Stimulated activated CD4-positive, alpha-beta T cell treated with anti-CD3 and anti-CD28 coated beads, TNF-alpha, amount 100 ng/mL, for 48 hours (primary cell): ENCODE data around the gene LMNA.
A peak's percentile ranks its signal among the peaks of the same experiment; 100 is the strongest.

ENCODE experiments used
- DNase-seq, 3 donors: peaks; one replicate each; pipeline ENCODE4 v3.0.0-alpha.2; 2020; ENCODE audit warnings: low read depth in 3 of 3

The LMNA gene

DNA sequence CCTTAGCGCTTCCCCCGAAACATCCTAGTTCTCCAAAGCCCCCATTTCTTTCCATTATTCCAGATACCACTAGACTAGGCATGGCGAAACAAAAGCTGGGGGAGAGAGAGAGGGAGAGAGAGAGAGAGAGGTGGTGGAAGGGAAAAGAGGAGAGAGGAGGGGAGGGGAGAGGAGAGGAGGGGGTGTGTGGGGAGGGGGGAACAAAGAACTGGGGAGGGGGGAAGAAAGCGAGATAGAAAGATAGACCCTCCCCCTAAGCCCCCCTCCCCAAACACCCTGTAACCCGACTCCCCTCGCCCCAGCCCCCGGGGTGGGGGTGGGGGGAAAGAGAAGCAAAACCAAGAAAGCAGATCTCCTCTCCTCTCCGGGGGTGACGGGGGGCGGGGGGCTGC lies 32.6 kb upstream of the LMNA start:
- no peak for DNase-seq

DNA sequence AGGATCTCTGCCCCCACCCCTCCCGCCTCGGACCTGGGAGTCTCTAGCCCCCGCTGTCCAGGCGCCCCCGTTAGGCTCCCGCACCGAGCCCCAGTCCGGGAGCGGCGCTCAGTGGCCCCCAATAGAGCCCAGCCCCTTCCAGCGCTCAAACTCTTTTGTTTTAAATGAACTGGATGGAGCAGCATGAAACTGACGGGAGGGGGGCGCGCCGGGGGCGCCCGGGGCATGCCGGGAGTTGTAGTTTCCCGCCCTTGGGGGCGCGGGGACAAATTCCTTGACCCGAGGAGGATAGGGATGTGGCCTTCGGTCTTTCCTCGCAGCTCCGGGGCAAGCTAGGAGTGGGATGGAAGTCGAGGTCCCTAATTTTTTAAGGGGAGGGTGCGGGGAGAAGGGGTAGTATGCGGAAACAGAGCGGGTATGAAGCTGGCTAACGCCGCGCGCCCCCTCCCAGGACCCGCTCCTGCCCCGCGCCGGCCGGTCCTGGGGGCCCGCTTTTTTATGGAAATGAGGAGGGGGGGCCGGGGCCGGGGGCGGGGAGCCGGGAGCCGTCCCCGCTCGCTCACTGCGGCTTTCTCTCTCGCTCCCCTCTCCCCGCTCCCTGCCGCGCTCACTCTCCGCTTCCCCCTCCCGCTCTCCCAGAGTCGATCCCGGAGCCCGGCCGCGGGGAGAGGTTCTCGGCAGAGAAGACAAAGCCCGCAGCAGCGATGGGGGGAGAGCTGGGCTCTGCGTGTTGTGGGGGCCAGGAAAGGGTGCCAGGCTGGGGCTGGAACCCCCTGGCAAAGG lies 32.0 kb upstream of the LMNA start, which contains the start of gene MEX3A:
TSS of gene MEX3A (minus strand) at position 157 of the 783 bp plus-strand sequence. CDS start 467 bp downstream, outside the sequence.
- DNase-seq, result peak in 2 of 3 donors; percentile 26 to 57

DNA sequence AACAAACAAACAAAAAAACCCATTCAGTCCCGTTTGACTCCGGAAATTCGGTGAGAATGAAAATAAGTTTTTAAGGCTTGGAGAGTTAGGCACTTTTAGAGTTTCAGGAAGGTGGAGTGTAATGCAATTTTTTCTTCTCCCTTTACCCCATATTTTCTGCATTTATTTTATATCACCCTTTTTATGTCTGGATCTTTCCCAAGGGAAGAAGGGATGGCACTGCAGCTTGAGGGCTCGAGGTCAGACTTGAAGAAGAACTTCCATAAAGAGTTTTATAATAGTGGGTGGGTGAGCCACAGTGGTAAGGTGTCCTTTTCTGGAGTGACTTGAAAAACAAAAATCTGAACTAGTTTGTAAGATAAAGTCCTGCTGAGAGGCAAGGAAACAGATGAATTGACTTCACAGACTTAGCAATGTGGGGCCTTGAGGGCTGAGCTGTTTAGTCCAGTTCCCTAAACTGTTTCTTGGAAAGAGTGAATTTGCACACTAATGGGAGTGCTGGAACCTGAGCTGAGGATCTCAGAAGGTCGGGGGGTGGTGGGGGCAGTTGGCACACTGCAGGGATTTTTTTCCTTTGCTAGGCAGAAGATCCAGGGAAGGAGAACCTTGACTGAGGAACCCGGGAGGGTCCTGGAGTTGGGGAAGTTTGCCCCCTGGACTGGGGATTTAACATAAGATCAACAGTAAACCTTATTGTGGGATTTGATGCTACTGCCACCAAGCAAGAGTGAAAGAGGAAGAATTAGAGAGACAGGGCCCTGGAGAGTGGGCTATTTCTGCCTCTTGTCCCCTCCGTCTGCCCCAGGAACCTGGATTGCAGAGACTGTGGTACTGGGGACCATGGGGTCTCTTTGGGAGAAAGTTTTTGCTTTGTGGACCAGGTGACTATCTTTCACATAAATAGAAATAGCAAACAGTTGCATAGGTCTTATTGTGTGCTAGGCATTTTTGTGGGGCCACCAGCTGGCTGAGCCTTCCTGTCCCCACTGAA lies 30.4 kb upstream of the LMNA start:
- no peak for DNase-seq

GRCh38 chr1:156086256-156086662 lies 28.3 kb upstream of the LMNA start:
- DNase-seq, result no peak

- no peak for DNase-seq
These were observed 24.8 kb upstream of the LMNA start for GRCh38 chr1:156089704-156090103.

DNA sequence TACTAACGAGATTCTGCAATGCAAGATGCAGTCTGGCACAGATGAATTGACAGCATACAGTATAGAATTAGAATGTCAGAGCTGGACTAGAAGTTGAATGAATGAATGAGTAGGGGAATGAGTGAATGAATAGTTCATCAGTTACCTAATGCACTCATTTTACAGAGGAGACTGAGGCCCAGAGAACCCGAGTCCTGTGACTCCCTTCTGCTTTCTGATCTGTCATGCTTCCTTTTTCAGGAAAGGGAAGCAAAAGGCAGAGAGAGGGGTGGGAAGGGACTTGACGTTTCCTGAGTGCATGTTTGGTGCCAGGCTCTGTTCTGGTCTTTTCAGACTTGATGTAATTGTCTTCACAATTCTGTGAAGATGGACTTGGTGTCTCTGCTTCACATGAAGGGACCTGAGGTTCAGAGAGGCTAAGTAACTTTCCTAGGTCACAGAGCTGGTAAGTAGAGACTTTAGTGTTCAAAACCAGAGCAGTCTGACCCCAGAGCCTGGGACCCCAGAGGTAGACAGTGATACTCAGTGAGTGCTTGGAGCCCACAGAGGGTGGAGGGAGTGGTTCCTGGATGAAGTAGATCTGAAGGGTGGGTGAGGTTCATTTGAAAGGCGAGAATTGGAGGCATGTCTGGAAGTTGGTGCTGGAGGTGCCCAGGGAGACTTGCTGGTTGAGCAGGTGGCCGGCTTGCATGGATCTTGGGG lies 24.2 kb upstream of the LMNA start:
- DNase-seq, result no peak

DNA sequence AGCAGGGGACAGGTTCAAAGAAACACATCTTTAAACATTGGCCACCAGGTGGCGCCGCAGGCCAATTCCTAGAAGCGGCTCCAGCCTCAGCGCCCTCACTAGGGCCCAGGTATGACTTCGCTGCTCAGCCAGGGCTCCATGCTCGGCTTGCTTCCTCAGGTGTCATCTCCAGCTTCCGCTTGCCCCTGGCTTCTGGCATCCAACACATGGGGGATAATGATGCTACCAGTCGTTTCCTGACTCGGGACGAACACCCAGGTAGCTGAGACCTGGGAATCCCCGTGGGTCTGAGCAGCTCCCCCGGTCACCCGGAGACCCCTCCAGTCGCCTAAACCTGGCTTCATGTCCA lies 23.7 kb upstream of the LMNA start:
- DNase-seq, result peak; percentile 78 to 90 (median 87)

- no peak for DNase-seq
These were observed 22.9 kb upstream of the LMNA start for GRCh38 chr1:156091610-156092009.

GRCh38 chr1:156095906-156096508 lies 18.5 kb upstream of the LMNA start:
- no peak for DNase-seq

DNA sequence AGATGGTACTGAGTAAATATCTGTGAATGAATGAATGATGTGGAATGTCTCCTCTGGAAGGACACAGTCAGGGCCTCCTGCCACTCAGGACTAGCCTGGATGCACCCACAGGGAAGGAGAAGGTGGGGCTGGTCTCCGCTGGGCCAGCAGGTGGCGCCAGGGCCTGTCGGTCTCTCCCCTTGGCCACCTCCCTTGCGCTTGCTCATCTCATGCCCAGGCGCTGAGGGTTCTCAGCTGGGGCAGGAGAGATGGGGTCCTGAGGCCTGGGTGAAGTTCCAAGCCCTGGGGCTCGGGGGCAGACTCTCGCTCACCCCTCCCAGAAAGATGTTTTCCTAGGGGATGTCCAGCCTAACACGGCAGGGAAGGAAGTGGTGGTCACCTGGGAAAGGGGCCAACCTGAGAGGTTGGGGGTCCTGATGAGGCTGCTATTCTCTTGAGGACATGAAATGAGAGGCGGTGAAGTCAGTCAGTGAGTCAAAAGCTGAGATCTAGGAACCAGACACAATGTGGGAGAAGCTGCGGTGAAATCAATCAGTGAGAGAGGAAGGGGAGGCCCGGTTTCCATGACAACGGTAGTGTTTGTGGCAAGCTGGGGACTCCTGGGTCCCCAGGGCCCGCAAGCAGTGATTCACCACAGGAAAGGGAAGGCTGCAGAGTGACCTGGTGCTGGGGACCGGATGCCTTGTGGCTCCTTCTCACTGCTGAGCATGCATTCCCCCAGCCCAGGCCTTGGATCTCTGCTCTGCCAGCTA lies 17.7 kb upstream of the LMNA start:
- peak; percentile 83 to 92 (median 87) for DNase-seq

GRCh38 chr1:156097499-156098178 lies 16.9 kb upstream of the LMNA start:
- peak in 1 of 3 donors; percentile 35 for DNase-seq

- no peak for DNase-seq
These were observed 15.7 kb upstream of the LMNA start for GRCh38 chr1:156098784-156099183.

- no peak for DNase-seq
These were observed 15.2 kb upstream of the LMNA start for GRCh38 chr1:156099282-156099681.

- DNase-seq, result no peak
These were observed 14.1 kb upstream of the LMNA start for GRCh38 chr1:156100205-156100995.

- DNase-seq, result no peak
These were observed 12.6 kb upstream of the LMNA start for GRCh38 chr1:156101880-156102279.

GRCh38 chr1:156102633-156103511 lies 11.6 kb upstream of the LMNA start:
- DNase-seq, result no peak

GRCh38 chr1:156103521-156103947 lies 11.0 kb upstream of the LMNA start:
- DNase-seq, result no peak

DNA sequence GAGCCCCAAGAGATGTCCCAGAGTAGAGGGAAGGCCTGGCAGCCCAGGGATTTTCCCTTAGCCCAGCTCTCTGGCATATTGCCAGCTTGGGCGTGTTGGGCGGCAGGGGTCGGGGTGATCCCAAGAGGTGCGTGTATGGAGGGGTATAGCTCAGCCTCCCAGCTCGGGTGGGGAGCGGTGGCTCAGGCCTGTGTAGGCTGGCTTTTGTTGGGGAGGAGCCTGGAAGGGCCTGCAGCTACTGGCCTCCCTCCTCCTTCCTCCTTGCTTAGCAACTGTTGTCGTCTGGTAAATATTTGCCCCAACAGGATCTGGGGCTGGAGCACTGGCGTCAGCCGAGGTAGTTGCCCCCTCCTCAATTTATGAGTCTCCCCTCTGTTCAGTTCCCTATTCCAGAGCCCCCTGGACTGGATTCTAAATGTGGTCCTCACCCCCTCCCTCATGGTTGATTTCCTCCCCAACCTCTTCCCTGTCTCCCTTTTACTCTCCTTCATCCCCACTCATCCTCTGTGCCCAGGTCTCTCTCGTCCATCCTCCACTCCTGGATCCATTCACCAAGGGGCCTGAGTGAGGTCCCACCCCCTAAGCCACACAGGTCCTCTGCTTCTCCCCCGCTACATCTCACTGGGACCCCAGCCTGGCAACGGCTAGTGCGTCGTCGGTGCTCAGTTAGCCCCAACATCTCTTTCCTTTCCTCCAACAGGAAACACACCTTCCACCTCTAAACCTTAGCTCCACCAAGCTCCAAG lies 10.3 kb upstream of the LMNA start:
- no peak for DNase-seq
